Liver (tissue), 9 donors: ENCODE measurements around the gene GNA14. TPM values are rescaled to one million over a fixed set of nuclear protein-coding genes. Genes with fewer than 3 reads are reported as not detected.

Source experiments
- DNase-seq: peaks from one replicate; pipeline ENCODE4 v3.0.0-alpha.2; 2017; ENCODE audit warnings: low spot score
- H3K27ac ChIP-seq, 2 donors: one replicate each; pipeline ENCODE4 v1.7.0; 2013; ENCODE audit warnings: inconsistent platforms in 2 of 2, low read length in 2 of 2, control low read depth in 1 of 2, low read depth in 1 of 2, mild to moderate bottlenecking in 1 of 2
- H3K27me3 ChIP-seq, 4 donors: one replicate each; pipeline versions ENCODE4 v1.6.1 to v1.7.0; 2013; ENCODE audit warnings: low read length in 3 of 4, inconsistent platforms in 1 of 4, mild to moderate bottlenecking in 1 of 4, moderate library complexity in 1 of 4; ENCODE audit not compliant: control insufficient read depth in 4 of 4, insufficient read depth in 4 of 4
- H3K36me3 ChIP-seq, 4 donors: one replicate each; pipeline versions ENCODE4 v1.6.1 to v1.7.0; 2013; ENCODE audit warnings: low read length in 3 of 4, mild to moderate bottlenecking in 3 of 4, low read depth in 1 of 4, moderate library complexity in 1 of 4; ENCODE audit not compliant: control insufficient read depth in 4 of 4, insufficient read depth in 3 of 4
- H3K4me1 ChIP-seq, 4 donors: one replicate each; pipeline versions ENCODE4 v1.6.1 to v1.7.0; 2013; ENCODE audit warnings: low read length in 3 of 4, mild to moderate bottlenecking in 3 of 4, moderate library complexity in 1 of 4; ENCODE audit not compliant: control insufficient read depth in 4 of 4, insufficient read depth in 4 of 4
- H3K4me3 ChIP-seq, 3 donors: one replicate each; pipeline versions ENCODE4 v1.6.1 to v1.7.0; 2013; ENCODE audit warnings: low read length in 3 of 3, control low read depth in 1 of 3, low read depth in 1 of 3, mild to moderate bottlenecking in 1 of 3
- H3K9ac ChIP-seq, 2 donors: one replicate each; pipeline ENCODE4 v1.7.0; 2013; ENCODE audit warnings: low read length in 2 of 2, mild to moderate bottlenecking in 2 of 2, moderate library complexity in 2 of 2, control low read depth in 1 of 2, low read depth in 1 of 2
- H3K9me3 ChIP-seq, 4 donors: one replicate each; pipeline versions ENCODE4 v1.6.1 to v1.7.0; 2013; ENCODE audit warnings: low read length in 3 of 4; ENCODE audit not compliant: control insufficient read depth in 4 of 4
- ATF3 ChIP-seq: IDR thresholded peaks from 2 replicates; pipeline ENCODE4 v1.6.1; 2016; ENCODE audit warnings: antibody characterized with exemption
- FOXA1 ChIP-seq: IDR thresholded peaks from 2 replicates; pipeline ENCODE4 v1.6.1; 2016; ENCODE audit warnings: antibody characterized with exemption
- FOXA2 ChIP-seq: IDR thresholded peaks from 2 replicates; pipeline ENCODE4 v1.6.1; 2016; ENCODE audit warnings: antibody characterized with exemption
- HNF4A ChIP-seq, 2 donors: conservative IDR thresholded peaks; 2 replicates each; pipeline ENCODE4 v1.6.1; 2016; ENCODE audit warnings: antibody characterized with exemption in 2 of 2, mild to moderate bottlenecking in 2 of 2
- HNF4G ChIP-seq: IDR thresholded peaks from 2 replicates; pipeline ENCODE4 v1.6.1; 2016; ENCODE audit warnings: antibody characterized with exemption
- JUND ChIP-seq, 2 donors: IDR thresholded peaks; 2 replicates each; pipeline ENCODE4 v1.6.1; 2016; ENCODE audit warnings: antibody characterized with exemption in 2 of 2
- NR2F2 ChIP-seq: IDR thresholded peaks from 2 replicates; pipeline ENCODE4 v1.6.1; 2016; ENCODE audit warnings: antibody characterized with exemption
- RXRA ChIP-seq, 2 donors: IDR thresholded peaks; 2 replicates each; pipeline ENCODE4 v1.6.1; 2017 to 2018; ENCODE audit warnings: antibody characterized with exemption in 2 of 2, mild to moderate bottlenecking in 1 of 2
- TAF1 ChIP-seq: conservative IDR thresholded peaks from 2 replicates; pipeline ENCODE4 v1.6.1; 2016; ENCODE audit warnings: antibody characterized with exemption, mild to moderate bottlenecking
- YY1 ChIP-seq: IDR thresholded peaks from 2 replicates; pipeline ENCODE4 v1.6.1; 2016; ENCODE audit warnings: antibody characterized with exemption, mild to moderate bottlenecking
- WGBS: extraction: QIAGEN DNeasy Blood & Tissue Kit; methylation state at CpG from one replicate; pipeline ENCODE4 v1.1.7; 2013; 5-methylcytosine and 5-hydroxymethylcytosine counted together
- polyA plus RNA-seq, 2 donors: library from polyadenylated mRNA; stranded (reverse) in 1 of 2; unstranded in 1 of 2; fragments of 200-250 nt in 1 of 2; fragments of >200 nt in 1 of 2; fragmentation: Nextera tagmentation in 1 of 2; extraction: Ambion mirVana in 1 of 2; gene quantifications; one replicate each; pipeline versions ENCODE4 v1.2.1 to v1.2.3, GENCODE V29; 2013 to 2015
- total RNA-seq, 2 donors: library from RNA; depleted of rRNA; stranded (reverse); fragments of >200 nt; gene quantifications; one replicate each; pipeline ENCODE4 v1.2.3, GENCODE V29; 2014
- TF ChIP-seq, protein P1 (sequence below): IDR thresholded peaks from 2 replicates; pipeline ENCODE4 v1.6.1; 2016; ENCODE audit warnings: antibody characterized with exemption
- TF ChIP-seq, protein P2 (sequence below): IDR thresholded peaks from 2 replicates; pipeline ENCODE4 v1.6.1; 2016; ENCODE audit warnings: antibody characterized with exemption, mild to moderate bottlenecking
- donor health status: healthy.
- donor health status: healthy.
- donor health status: healthy.
- donor health status: healthy.
- donor health status: healthy.

The GNA14 gene
- total and polyA plus RNA-seq, 4 donors: 1.1 to 5.4 (median 2.9) TPM

GRCh38 chr9:77475641-77476473, 172.3 kb downstream of the GNA14 start:
- Histone ChIP-seq H3K9ac (no peak overlapping the region), H3K9me3 (no peaks in the 10 kb centered on the region), H3K4me3 (no peak overlapping the region), H3K27ac (no peak overlapping the region), H3K27me3 (no peaks in the 10 kb centered on the region), H3K36me3 (no peaks in the 10 kb centered on the region), H3K4me1 (no peaks in the 10 kb centered on the region)
- no peak for DNase-seq
- TF ChIP-seq JUND (IDR thresholded peaks at IDR 0.05): no peak
- TF ChIP-seq HNF4A (conservative IDR thresholded peaks at IDR 0.05): no peak
- WGBS: 81% methylated on average over 9 of the region's 9 CpGs

- no peaks in the 10 kb centered on the region for H3K9me3 ChIP-seq
- TF ChIP-seq RXRA (IDR thresholded peaks at IDR 0.05) (no peak), TAF1 (no peak), YY1 (no peak), HNF4G (no peak), FOXA1 (no peak), FOXA2 (no peak), ATF3 (no peak)
- TF ChIP-seq, protein P1, sequence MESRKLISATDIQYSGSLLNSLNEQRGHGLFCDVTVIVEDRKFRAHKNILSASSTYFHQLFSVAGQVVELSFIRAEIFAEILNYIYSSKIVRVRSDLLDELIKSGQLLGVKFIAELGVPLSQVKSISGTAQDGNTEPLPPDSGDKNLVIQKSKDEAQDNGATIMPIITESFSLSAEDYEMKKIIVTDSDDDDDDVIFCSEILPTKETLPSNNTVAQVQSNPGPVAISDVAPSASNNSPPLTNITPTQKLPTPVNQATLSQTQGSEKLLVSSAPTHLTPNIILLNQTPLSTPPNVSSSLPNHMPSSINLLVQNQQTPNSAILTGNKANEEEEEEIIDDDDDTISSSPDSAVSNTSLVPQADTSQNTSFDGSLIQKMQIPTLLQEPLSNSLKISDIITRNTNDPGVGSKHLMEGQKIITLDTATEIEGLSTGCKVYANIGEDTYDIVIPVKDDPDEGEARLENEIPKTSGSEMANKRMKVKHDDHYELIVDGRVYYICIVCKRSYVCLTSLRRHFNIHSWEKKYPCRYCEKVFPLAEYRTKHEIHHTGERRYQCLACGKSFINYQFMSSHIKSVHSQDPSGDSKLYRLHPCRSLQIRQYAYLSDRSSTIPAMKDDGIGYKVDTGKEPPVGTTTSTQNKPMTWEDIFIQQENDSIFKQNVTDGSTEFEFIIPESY: no peak
- TF ChIP-seq, protein P2, sequence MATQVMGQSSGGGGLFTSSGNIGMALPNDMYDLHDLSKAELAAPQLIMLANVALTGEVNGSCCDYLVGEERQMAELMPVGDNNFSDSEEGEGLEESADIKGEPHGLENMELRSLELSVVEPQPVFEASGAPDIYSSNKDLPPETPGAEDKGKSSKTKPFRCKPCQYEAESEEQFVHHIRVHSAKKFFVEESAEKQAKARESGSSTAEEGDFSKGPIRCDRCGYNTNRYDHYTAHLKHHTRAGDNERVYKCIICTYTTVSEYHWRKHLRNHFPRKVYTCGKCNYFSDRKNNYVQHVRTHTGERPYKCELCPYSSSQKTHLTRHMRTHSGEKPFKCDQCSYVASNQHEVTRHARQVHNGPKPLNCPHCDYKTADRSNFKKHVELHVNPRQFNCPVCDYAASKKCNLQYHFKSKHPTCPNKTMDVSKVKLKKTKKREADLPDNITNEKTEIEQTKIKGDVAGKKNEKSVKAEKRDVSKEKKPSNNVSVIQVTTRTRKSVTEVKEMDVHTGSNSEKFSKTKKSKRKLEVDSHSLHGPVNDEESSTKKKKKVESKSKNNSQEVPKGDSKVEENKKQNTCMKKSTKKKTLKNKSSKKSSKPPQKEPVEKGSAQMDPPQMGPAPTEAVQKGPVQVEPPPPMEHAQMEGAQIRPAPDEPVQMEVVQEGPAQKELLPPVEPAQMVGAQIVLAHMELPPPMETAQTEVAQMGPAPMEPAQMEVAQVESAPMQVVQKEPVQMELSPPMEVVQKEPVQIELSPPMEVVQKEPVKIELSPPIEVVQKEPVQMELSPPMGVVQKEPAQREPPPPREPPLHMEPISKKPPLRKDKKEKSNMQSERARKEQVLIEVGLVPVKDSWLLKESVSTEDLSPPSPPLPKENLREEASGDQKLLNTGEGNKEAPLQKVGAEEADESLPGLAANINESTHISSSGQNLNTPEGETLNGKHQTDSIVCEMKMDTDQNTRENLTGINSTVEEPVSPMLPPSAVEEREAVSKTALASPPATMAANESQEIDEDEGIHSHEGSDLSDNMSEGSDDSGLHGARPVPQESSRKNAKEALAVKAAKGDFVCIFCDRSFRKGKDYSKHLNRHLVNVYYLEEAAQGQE: no peak
- H3K27ac ChIP-seq: no peak overlapping the region
- DNase-seq: no peak
- H3K9ac ChIP-seq: no peak overlapping the region
- no peaks in the 10 kb centered on the region for H3K4me1 ChIP-seq
- 92% methylated on average over 3 of the region's 3 CpGs for WGBS
- no peaks in the 10 kb centered on the region for H3K27me3 ChIP-seq
- H3K36me3 ChIP-seq: no peaks in the 10 kb centered on the region
- no peak overlapping the region for H3K4me3 ChIP-seq
Observed at GRCh38 chr9:77474936-77475335, 173.2 kb downstream of the GNA14 start.

- H3K36me3 ChIP-seq: no peaks in the 10 kb centered on the region
- no peak overlapping the region for H3K9ac ChIP-seq
- no peaks in the 10 kb centered on the region for H3K4me1 ChIP-seq
- TF ChIP-seq NR2F2: no peak
- TF ChIP-seq, protein P1: no peak
- 89% methylated on average over 3 of the region's 3 CpGs for WGBS
- no peak overlapping the region for H3K27ac ChIP-seq
- no peak overlapping the region for H3K4me3 ChIP-seq
- DNase-seq: no peak
- no peaks in the 10 kb centered on the region for H3K9me3 ChIP-seq
- H3K27me3 ChIP-seq: no peaks in the 10 kb centered on the region
Observed at GRCh38 chr9:77472646-77473045, 175.5 kb downstream of the GNA14 start.
